ENCODE data around the gene PHOX2B.

DNA sequence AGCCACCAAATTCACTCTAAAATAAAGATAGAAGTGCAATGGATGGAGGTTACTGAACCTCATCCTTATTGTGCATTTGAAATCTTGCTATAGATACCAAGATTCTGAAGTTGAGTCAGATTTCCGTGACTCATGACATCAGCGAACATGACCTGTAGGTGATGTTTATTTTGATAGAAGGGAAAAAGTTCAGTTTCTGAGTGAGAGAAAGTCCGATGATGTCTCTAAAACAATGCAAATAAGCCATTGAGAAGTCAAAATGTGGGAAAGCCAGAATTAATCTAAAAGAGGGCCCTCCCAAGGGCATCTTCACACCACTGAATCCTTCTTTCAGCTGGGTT is 20.0 kb downstream of the PHOX2B start:
- TF ChIP-seq POLR2A (IDR thresholded peaks at IDR 0.05), result no peak
- TF ChIP-seq, protein P1, sequence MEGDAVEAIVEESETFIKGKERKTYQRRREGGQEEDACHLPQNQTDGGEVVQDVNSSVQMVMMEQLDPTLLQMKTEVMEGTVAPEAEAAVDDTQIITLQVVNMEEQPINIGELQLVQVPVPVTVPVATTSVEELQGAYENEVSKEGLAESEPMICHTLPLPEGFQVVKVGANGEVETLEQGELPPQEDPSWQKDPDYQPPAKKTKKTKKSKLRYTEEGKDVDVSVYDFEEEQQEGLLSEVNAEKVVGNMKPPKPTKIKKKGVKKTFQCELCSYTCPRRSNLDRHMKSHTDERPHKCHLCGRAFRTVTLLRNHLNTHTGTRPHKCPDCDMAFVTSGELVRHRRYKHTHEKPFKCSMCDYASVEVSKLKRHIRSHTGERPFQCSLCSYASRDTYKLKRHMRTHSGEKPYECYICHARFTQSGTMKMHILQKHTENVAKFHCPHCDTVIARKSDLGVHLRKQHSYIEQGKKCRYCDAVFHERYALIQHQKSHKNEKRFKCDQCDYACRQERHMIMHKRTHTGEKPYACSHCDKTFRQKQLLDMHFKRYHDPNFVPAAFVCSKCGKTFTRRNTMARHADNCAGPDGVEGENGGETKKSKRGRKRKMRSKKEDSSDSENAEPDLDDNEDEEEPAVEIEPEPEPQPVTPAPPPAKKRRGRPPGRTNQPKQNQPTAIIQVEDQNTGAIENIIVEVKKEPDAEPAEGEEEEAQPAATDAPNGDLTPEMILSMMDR (IDR thresholded peaks at IDR 0.05), result no peak
